H1 (cell line): Measurements from ENCODE around the gene SETD1B. TPM values are rescaled to one million over a fixed set of nuclear protein-coding genes. Genes with fewer than 3 reads are reported as not detected.

Experiments
- CTCF ChIA-PET: fragments of 300-600 bp; sonication (Branson Sonifier 250); formaldehyde crosslinking; loops from one replicate; lab custom pipeline; 2021; ENCODE audit not compliant: partially characterized antibody; lab: Charles Lee
- POLR2A ChIA-PET: fragments of 300-600 bp; sonication (Branson Sonifier 250); formaldehyde crosslinking; loops from one replicate; lab custom pipeline; 2021; ENCODE audit warnings: inconsistent platforms; ENCODE audit not compliant: partially characterized antibody; lab: Charles Lee
- DNase-seq, 2 experiments: peaks; one replicate each; pipeline versions ENCODE4 v3.0.0 to v3.0.0-alpha.2; 2010 to 2022; ENCODE audit warnings: low spot score in 2 of 2, low read depth in 1 of 2, mixed read lengths in 1 of 2
- FAIRE-seq: peaks from 2 replicates; lab custom pipeline; 2011; peaks lifted over from hg19 to GRCh38; lab: Jason Lieb, UNC
- H2AFZ ChIP-seq: 2 replicates; pipeline ENCODE4 v1.8.1; 2012; ENCODE audit warnings: low read length, inconsistent platforms
- H2AK5ac ChIP-seq: 2 replicates; pipeline ENCODE4 v1.6.1; 2013; ENCODE audit warnings: low read depth, low read length
- H2BK120ac ChIP-seq: replicated peaks from 2 replicates; pipeline ENCODE3; 2013; ENCODE audit warnings: low read depth, low read length, inconsistent platforms
- H2BK12ac ChIP-seq: 2 replicates; pipeline ENCODE4 v1.6.1; 2013; ENCODE audit warnings: low read depth, low read length
- H2BK15ac ChIP-seq: 2 replicates; pipeline ENCODE4 v1.6.1; 2013; ENCODE audit warnings: low read length
- H2BK20ac ChIP-seq: 2 replicates; pipeline ENCODE4 v1.6.1; 2013; ENCODE audit warnings: low read length
- H2BK5ac ChIP-seq: 2 replicates; pipeline ENCODE4 v1.6.1; 2013; ENCODE audit warnings: low read depth, low read length
- H3K14ac ChIP-seq: 2 replicates; pipeline ENCODE4 v1.6.1; 2013; ENCODE audit warnings: inconsistent platforms; ENCODE audit not compliant: insufficient read length
- H3K18ac ChIP-seq: 2 replicates; pipeline ENCODE4 v1.6.1; 2013; ENCODE audit warnings: low read length; ENCODE audit errors: extremely low read depth
- H3K23ac ChIP-seq: 2 replicates; pipeline ENCODE4 v1.6.1; 2013; ENCODE audit warnings: inconsistent platforms; ENCODE audit not compliant: insufficient read length
- H3K23me2 ChIP-seq: 2 replicates; pipeline ENCODE4 v1.6.1; 2013; ENCODE audit warnings: low read depth, low read length
- H3K27ac ChIP-seq: 2 replicates; pipeline ENCODE4 v1.6.1; 2011; ENCODE audit warnings: low read depth, low read length, inconsistent platforms
- H3K27me3 ChIP-seq, 4 experiments: replicated peaks in 1 of 4; 1 replicate in 1 of 4; 2 replicates in 3 of 4; pipeline versions ENCODE4 v1.6.1 to v1.8.1; 2011 to 2013; ENCODE audit warnings: low read length in 3 of 4, mild to moderate bottlenecking in 3 of 4, inconsistent platforms in 2 of 4, mixed read lengths in 2 of 4, moderate library complexity in 1 of 4; ENCODE audit not compliant: control insufficient read depth in 3 of 4, insufficient read depth in 3 of 4; ENCODE audit errors: extremely low read depth in 1 of 4
- H3K36me3 ChIP-seq, 4 experiments: 2 replicates each; pipeline versions ENCODE4 v1.6.1 to v1.8.1; 2011 to 2013; ENCODE audit warnings: mild to moderate bottlenecking in 4 of 4, low read length in 3 of 4, moderate library complexity in 2 of 4, control low read depth in 1 of 4, inconsistent platforms in 1 of 4; ENCODE audit not compliant: insufficient read depth in 4 of 4, control insufficient read depth in 2 of 4
- H3K4ac ChIP-seq: replicated peaks from 2 replicates; pipeline ENCODE3; 2013; ENCODE audit warnings: low read length, low read depth, mixed read lengths, inconsistent platforms; ENCODE audit not compliant: insufficient read length
- H3K4me1 ChIP-seq, 4 experiments: replicated peaks in 1 of 4; 1 replicate in 1 of 4; 2 replicates in 3 of 4; pipeline versions ENCODE4 v1.6.1 to v1.8.1; 2011 to 2013; ENCODE audit warnings: low read length in 3 of 4, inconsistent platforms in 2 of 4, mixed read lengths in 1 of 4; ENCODE audit not compliant: insufficient read depth in 4 of 4, control insufficient read depth in 3 of 4
- H3K4me2 ChIP-seq, 2 experiments: 2 replicates each; pipeline versions ENCODE4 v1.6.1 to v1.8.1; 2011 to 2013; ENCODE audit warnings: low read depth in 2 of 2, low read length in 2 of 2, control low read depth in 1 of 2, inconsistent platforms in 1 of 2, mild to moderate bottlenecking in 1 of 2; ENCODE audit not compliant: insufficient read depth in 1 of 2
- H3K4me3 ChIP-seq, 4 experiments: fragments of 200-600, 300-600 bp in 1 of 4; sonication (generic), shearing (Covaris generic), sonication (Bioruptor Twin) in 1 of 4; 2 replicates each; pipeline versions ENCODE4 v1.5.1 to v1.8.1; 2011 to 2016; ENCODE audit warnings: low read length in 4 of 4, low read depth in 3 of 4, control low read depth in 2 of 4, inconsistent platforms in 2 of 4, mild to moderate bottlenecking in 2 of 4, mixed read lengths in 1 of 4, moderate library complexity in 1 of 4; ENCODE audit not compliant: insufficient read depth in 2 of 4; ENCODE audit errors: extremely low read depth in 1 of 4
- H3K56ac ChIP-seq: replicated peaks from 2 replicates; pipeline ENCODE3; 2013; ENCODE audit warnings: low read depth, mild to moderate bottlenecking, mixed read lengths, low read length, inconsistent platforms; ENCODE audit not compliant: insufficient read length
- H3K79me1 ChIP-seq: 2 replicates; pipeline ENCODE4 v1.6.1; 2013; ENCODE audit warnings: low read depth, low read length, control low read depth
- H3K79me2 ChIP-seq, 2 experiments: 2 replicates each; pipeline versions ENCODE4 v1.6.1 to v1.8.1; 2012 to 2013; ENCODE audit warnings: low read length in 2 of 2, mild to moderate bottlenecking in 2 of 2, inconsistent platforms in 1 of 2; ENCODE audit not compliant: insufficient read depth in 2 of 2, control insufficient read depth in 1 of 2
- H3K9ac ChIP-seq, 4 experiments: replicated peaks in 1 of 4; 1 replicate in 1 of 4; 2 replicates in 3 of 4; pipeline versions ENCODE4 v1.6.1 to v1.8.1; 2011 to 2013; ENCODE audit warnings: low read depth in 3 of 4, low read length in 3 of 4, control low read depth in 2 of 4, mild to moderate bottlenecking in 2 of 4, moderate library complexity in 2 of 4, inconsistent platforms in 1 of 4; ENCODE audit errors: extremely low read depth in 1 of 4
- H3K9me3 ChIP-seq, 2 experiments: 2 replicates each; pipeline versions ENCODE4 v1.6.1 to v1.8.1; 2012 to 2013; ENCODE audit warnings: mild to moderate bottlenecking in 2 of 2, moderate library complexity in 2 of 2, control low read depth in 1 of 2, inconsistent platforms in 1 of 2, low read depth in 1 of 2, low read length in 1 of 2, mixed read lengths in 1 of 2; ENCODE audit not compliant: insufficient read depth in 2 of 2
- H4K20me1 ChIP-seq, 2 experiments: replicated peaks in 1 of 2; 2 replicates each; pipeline versions ENCODE3 to v1.8.1; 2011 to 2013; ENCODE audit warnings: inconsistent platforms in 2 of 2, low read length in 2 of 2, mild to moderate bottlenecking in 1 of 2; ENCODE audit not compliant: insufficient read depth in 2 of 2, control insufficient read depth in 1 of 2
- H4K5ac ChIP-seq: 2 replicates; pipeline ENCODE4 v1.6.1; 2013; ENCODE audit warnings: low read length, low read depth, mixed read lengths, inconsistent platforms; ENCODE audit not compliant: insufficient read length
- H4K8ac ChIP-seq: 2 replicates; pipeline ENCODE4 v1.8.0; 2013; ENCODE audit warnings: mild to moderate bottlenecking, moderate library complexity, low read length, inconsistent platforms; ENCODE audit not compliant: insufficient read depth; ENCODE audit errors: extremely low read depth
- H4K91ac ChIP-seq: replicated peaks from 2 replicates; pipeline ENCODE3; 2013; ENCODE audit warnings: low read length, mixed read lengths, inconsistent platforms; ENCODE audit not compliant: insufficient read length
- BACH1 ChIP-seq: IDR thresholded peaks from 2 replicates; pipeline ENCODE4 v1.6.1; 2012; ENCODE audit warnings: low read length, improper control_type of control experiment
- BCL11A ChIP-seq, 2 experiments: IDR thresholded peaks; one replicate each; pipeline ENCODE4 v1.6.1; 2011; ENCODE audit warnings: low read depth in 2 of 2, low read length in 2 of 2, mild to moderate bottlenecking in 2 of 2
- CBX5 ChIP-seq: fragments of 300-800, 300-1000 bp; sonication (generic); IDR thresholded peaks from 2 replicates; pipeline ENCODE4 v1.7.1; 2016; ENCODE audit warnings: antibody characterized with exemption, low read length, low read depth
- CEBPB ChIP-seq: IDR thresholded peaks from 2 replicates; pipeline ENCODE4 v1.6.1; 2012; ENCODE audit warnings: low read depth, low read length
- CREB1 ChIP-seq: IDR thresholded peaks from 2 replicates; pipeline ENCODE4 v1.6.1; 2012; ENCODE audit warnings: inconsistent platforms
- HDAC6 ChIP-seq: IDR thresholded peaks from one replicate; pipeline ENCODE4 v1.7.1; 2012; ENCODE audit warnings: low read depth, mild to moderate bottlenecking, inconsistent platforms, low read length, moderate library complexity
- JUND ChIP-seq: IDR thresholded peaks from 2 replicates; pipeline ENCODE4 v1.6.1; 2011; ENCODE audit warnings: mild to moderate bottlenecking, improper control_type of control experiment, low read length
- KDM1A ChIP-seq: fragments of 200-600, 300-600 bp; sonication (generic); IDR thresholded peaks from 2 replicates; pipeline ENCODE4 v1.7.1; 2016; ENCODE audit warnings: mild to moderate bottlenecking, low read length, borderline replicate concordance
- KDM4A ChIP-seq: IDR thresholded peaks from one replicate; pipeline ENCODE4 v1.7.1; 2012; ENCODE audit warnings: low read depth, mild to moderate bottlenecking, moderate library complexity, low read length, inconsistent platforms; ENCODE audit not compliant: severe bottlenecking
- KDM5A ChIP-seq: fragments of 200-600 bp; IDR thresholded peaks from 2 replicates; pipeline ENCODE4 v1.7.1; 2012; ENCODE audit warnings: mild to moderate bottlenecking, low read length, inconsistent platforms, mixed read lengths
- SP4 ChIP-seq: IDR thresholded peaks from 2 replicates; pipeline ENCODE4 v1.6.1; 2012; ENCODE audit warnings: low read length, inconsistent platforms
- SRF ChIP-seq: IDR thresholded peaks from 2 replicates; pipeline ENCODE4 v1.6.1; 2011; ENCODE audit warnings: mild to moderate bottlenecking, low read depth, low read length, moderate library complexity
- SUZ12 ChIP-seq: fragments of 200-600 bp; sonication (generic); IDR thresholded peaks from 2 replicates; pipeline ENCODE4 v1.6.1; 2012; ENCODE audit warnings: mild to moderate bottlenecking, inconsistent platforms, low read length, moderate library complexity, mixed read lengths
- ZNF274 ChIP-seq: IDR thresholded peaks from 2 replicates; pipeline ENCODE4 v1.7.0; 2012; ENCODE audit warnings: low read length, borderline replicate concordance; ENCODE audit errors: extremely low read depth
- WGBS, 2 experiments: shearing (Covaris generic) in 1 of 2; methylation state at CpG; one replicate each; pipeline versions ENCODE4 v1.1.6 to v1.1.7; 2013 to 2015; ENCODE audit warnings: low lambda C conversion rate in 2 of 2, mixed read lengths in 2 of 2, inconsistent platforms in 1 of 2, low coverage in 1 of 2, missing lambda C conversion rate in 1 of 2; ENCODE audit not compliant: insufficient replicate concordance in 2 of 2, insufficient coverage in 1 of 2, insufficient read length in 1 of 2; ENCODE audit errors: extremely low coverage in 1 of 2, missing lambda C conversion rate in 1 of 2; 5-methylcytosine and 5-hydroxymethylcytosine counted together
- polyA plus RNA-seq, 7 experiments: library from polyadenylated mRNA; depleted of rRNA in 3 of 7; stranded (reverse) in 5 of 7; unstranded in 2 of 7; fragments of >200 nt in 5 of 7; fragments of 200-250 nt in 2 of 7; gene quantifications; 1 replicate in 5 of 7; 2 replicates in 1 of 7; 4 replicates in 1 of 7; pipeline versions ENCODE4 v1.2.1 to v1.2.3, GENCODE V29; 2011 to 2013; ENCODE audit warnings: missing spikeins in 2 of 7, mixed read lengths in 2 of 7
- total RNA-seq: library from RNA; stranded (reverse); fragmentation: NEBNext Ultra II Directional; extraction: Animal tissue kit (Norgen Biotek cat#: 25700); gene quantifications from 2 replicates; pipeline ENCODE4 v1.2.1, GENCODE V29; 2021

Gene SETD1B
- total and polyA plus RNA-seq, 2 of the 8 experiments (the other 6 are each of a cell fraction or from before 2014, with no cell fraction given), result 1.3 to 17.7 TPM

GRCh38 chr12:121783766-121784165 lies 20.0 kb upstream of the SETD1B start:
- no peak overlapping the region for H3K56ac ChIP-seq
- H2AK5ac ChIP-seq, result no peak overlapping the region
- no peaks in the 10 kb centered on the region for H3K9me3 ChIP-seq
- H2BK12ac ChIP-seq, result no peak overlapping the region
- no peak overlapping the region for H2BK5ac ChIP-seq
- H4K20me1 ChIP-seq, result peaks cover 7 to 20% of the 10 kb centered on the region in 2 experiments
- 86% methylated on average over 6 of the region's 6 CpGs; no CpG with 5 or more reads in 1 of the 2 experiments for WGBS, 2 experiments
- H3K23ac ChIP-seq, result no peak overlapping the region
- no peak overlapping the region for H3K14ac ChIP-seq
- H3K23me2 ChIP-seq, result no peaks in the 10 kb centered on the region
- H4K91ac ChIP-seq, result no peak overlapping the region
- H2BK15ac ChIP-seq, result no peak overlapping the region
- ChIA-PET POLR2A (interaction anchor here (34.9 kb wide), 1 partner anchor 16 kb away, joined by 958 read pairs; the partner anchor contains the start of genes RHOF and SETD1B), CTCF (interaction anchor here (1.1 to 18.5 kb wide), 4 partner anchors 5 to 104 kb away, joined by 4 to 335 read pairs (median 178); partner anchors contain the start of genes PSMD9 and RHOF)
- no peak overlapping the region for H4K8ac ChIP-seq
- no peak overlapping the region for H3K4ac ChIP-seq
- no peak overlapping the region for H2BK20ac ChIP-seq
- H3K36me3 ChIP-seq, result peaks cover 0 to 6% (median 5%) of the 10 kb centered on the region in 4 experiments; a peak in 4 of 8 replicates
- H3K27ac ChIP-seq, result no peak overlapping the region
- H4K5ac ChIP-seq, result no peak overlapping the region
- H2AFZ ChIP-seq, result no peak overlapping the region
- H3K27me3 ChIP-seq, result no peaks in the 10 kb centered on the region
- no peak overlapping the region for H3K9ac ChIP-seq
- TF ChIP-seq BACH1, result no peak
- no peak for TF ChIP-seq SP4
- no peak for TF ChIP-seq CREB1
- no peak for TF ChIP-seq CEBPB
- no peak for TF ChIP-seq JUND
- TF ChIP-seq BCL11A (IDR thresholded peaks at IDR 0.05; ENCODE audit: low read depth in 2 of 2, low read length in 2 of 2), result no peak
- no peak for TF ChIP-seq CBX5
- TF ChIP-seq KDM1A, result no peak
- no peak for TF ChIP-seq HDAC6
- no peak for TF ChIP-seq ZNF274
- no peak for TF ChIP-seq SUZ12
- TF ChIP-seq KDM5A, result no peak
- no peak for TF ChIP-seq KDM4A
- TF ChIP-seq SRF, result no peak
- no peak overlapping the region for H3K18ac ChIP-seq
- H3K4me2 ChIP-seq, result no peak overlapping the region
- H3K79me2 ChIP-seq, result no peaks in the 10 kb centered on the region
- no peak for DNase-seq
- no peak overlapping the region for H3K4me3 ChIP-seq
- no peak for FAIRE-seq
- no peaks in the 10 kb centered on the region; the same call in none of the 2 replicates for H3K79me1 ChIP-seq
- H2BK120ac ChIP-seq, result no peak overlapping the region
- 0 out of 7 replicates have a peak, but pooled peaks cover 0 to 3% (median 0%) of the 10 kb centered on the region in 4 experiments for H3K4me1 ChIP-seq
